Kidney (tissue), 14 donors: ENCODE measurements around the gene AP4S1. TPM values are rescaled to one million over a fixed set of nuclear protein-coding genes. Genes with fewer than 3 reads are reported as not detected.

Experiments
- DNase-seq, 5 donors: peaks; one replicate each; pipeline ENCODE4 v3.0.0-alpha.2; 2013 to 2020
- FAIRE-seq: peaks from 2 replicates; lab custom pipeline; 2012; peaks lifted over from hg19 to GRCh38; lab: Jason Lieb, UNC
- H3K27ac ChIP-seq, 2 donors: one replicate each; pipeline ENCODE4 v1.7.0; 2013; ENCODE audit warnings: low read depth in 2 of 2, low read length in 2 of 2, inconsistent platforms in 1 of 2
- H3K27me3 ChIP-seq: one replicate; pipeline ENCODE4 v1.7.1; 2013; ENCODE audit warnings: low read length, inconsistent platforms; ENCODE audit not compliant: control insufficient read depth, insufficient read depth
- H3K36me3 ChIP-seq, 3 donors: one replicate each; pipeline versions ENCODE4 v1.7.0 to v1.7.1; 2013; ENCODE audit warnings: low read length in 3 of 3, control low read depth in 1 of 3, inconsistent platforms in 1 of 3; ENCODE audit not compliant: insufficient read depth in 3 of 3, control insufficient read depth in 2 of 3
- H3K4me1 ChIP-seq, 3 donors: one replicate each; pipeline versions ENCODE4 v1.7.0 to v1.7.1; 2013; ENCODE audit warnings: low read length in 3 of 3, inconsistent platforms in 1 of 3, low read depth in 1 of 3; ENCODE audit not compliant: control insufficient read depth in 2 of 3, insufficient read depth in 2 of 3
- H3K4me3 ChIP-seq, 3 donors: one replicate each; pipeline versions ENCODE4 v1.7.0 to v1.8.1; 2013; ENCODE audit warnings: low read length in 3 of 3, control low read depth in 1 of 3, inconsistent platforms in 1 of 3
- H3K9ac ChIP-seq, 3 donors: one replicate each; pipeline versions ENCODE4 v1.7.0 to v1.7.1; 2013; ENCODE audit warnings: low read length in 3 of 3, control low read depth in 1 of 3, inconsistent platforms in 1 of 3
- H3K9me3 ChIP-seq, 3 donors: one replicate each; pipeline versions ENCODE4 v1.7.0 to v1.7.1; 2013; ENCODE audit warnings: low read length in 3 of 3, control low read depth in 1 of 3, inconsistent platforms in 1 of 3; ENCODE audit not compliant: control insufficient read depth in 2 of 3, insufficient read depth in 1 of 3
- CTCF ChIP-seq: IDR thresholded peaks from 3 replicates; pipeline ENCODE4 v1.5.1; 2012; ENCODE audit warnings: mild to moderate bottlenecking, moderate library complexity, borderline replicate concordance; ENCODE audit not compliant: insufficient read depth; ENCODE audit errors: extremely low read depth
- intact Hi-C: fragments of 100-400 bp; cut with DNase I; formaldehyde crosslinking; loops from one replicate; pipeline ENCODE4 v1.11.1; 2022
- polyA plus RNA-seq: library from polyadenylated mRNA; stranded (reverse); fragments of 350-450 nt; fragmentation: Illumina TruSeq; extraction: RNeasy Lipid Tissue Mini Kit (QIAGEN cat#74804); gene quantifications from one replicate; pipeline ENCODE4 v1.2.3, GENCODE V29; 2014; ENCODE audit warnings: low read depth, low replicate concordance; ENCODE audit not compliant: insufficient read depth
- total RNA-seq: library from RNA; stranded (reverse); fragmentation: NEBNext Ultra II Directional; extraction: Animal tissue kit (Norgen Biotek cat#: 25700); gene quantifications from one replicate; pipeline ENCODE4 v1.2.1, GENCODE V29; 2021
- donor health status: control.
- donor health status: control.
- donor health status: control.
- donor health status: control.
- donor health status: control.
- donor health status: DM: yes; HTN: yes; CAD: no.
- donor health status: Normal renal cell carcinoma (clear cell type).

AP4S1 gene
- total and polyA plus RNA-seq, 2 donors from 2014 or later, result 9.0 to 12.0 TPM

GRCh38 chr14:31097081-31097480 is 71.6 kb downstream of the AP4S1 start:
- H3K9me3 ChIP-seq, result no peaks in the 10 kb centered on the region
- no peak overlapping the region for H3K9ac ChIP-seq
- no peak overlapping the region for H3K4me3 ChIP-seq
- H3K27ac ChIP-seq, result no peak overlapping the region
- peaks cover 9 to 36% (median 12%) of the 10 kb centered on the region in 3 donors for H3K36me3 ChIP-seq
- no peaks in the 10 kb centered on the region for H3K27me3 ChIP-seq
- FAIRE-seq, result no peak
- intact Hi-C loops, result no loop called here
- TF ChIP-seq CTCF, result no peak
- no peaks in the 10 kb centered on the region for H3K4me1 ChIP-seq
- DNase-seq, result no peak

GRCh38 chr14:31106768-31107167 is 81.3 kb downstream of the AP4S1 start:
- H3K27ac ChIP-seq, result no peak overlapping the region
- H3K9me3 ChIP-seq, result no peaks in the 10 kb centered on the region
- H3K9ac ChIP-seq, result no peak overlapping the region
- H3K4me3 ChIP-seq, result no peak overlapping the region
- no peak for FAIRE-seq
- H3K36me3 ChIP-seq, result peaks cover 14 to 65% (median 25%) of the 10 kb centered on the region in 3 donors
- no peak for DNase-seq
- H3K4me1 ChIP-seq, result no peaks in the 10 kb centered on the region
- intact Hi-C loops, result no loop called here
- no peaks in the 10 kb centered on the region for H3K27me3 ChIP-seq
- TF ChIP-seq CTCF, result no peak

DNA sequence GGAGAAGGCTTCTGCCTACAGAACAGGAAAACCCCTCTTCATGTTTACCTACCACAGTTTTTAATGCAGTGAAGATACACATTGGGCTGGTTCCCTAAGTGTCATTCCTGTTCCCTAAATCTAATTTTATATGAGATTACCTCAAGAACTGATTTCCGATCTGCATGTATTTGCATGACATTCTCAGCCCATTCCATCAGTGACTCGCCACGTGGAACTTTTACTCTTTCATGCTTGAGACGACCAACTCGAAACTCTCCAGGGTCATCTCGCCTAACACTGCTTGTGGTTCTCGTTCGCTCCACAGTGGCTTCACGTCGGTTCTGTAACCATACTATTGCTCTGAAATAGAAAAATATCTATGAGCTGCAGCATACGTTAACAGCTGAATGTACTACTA is 83.8 kb downstream of the AP4S1 start:
- FAIRE-seq (no peak), DNase-seq (no peak)
- Histone ChIP-seq H3K9ac (no peak overlapping the region), H3K36me3 (peaks cover 16 to 63% (median 30%) of the 10 kb centered on the region in 3 donors), H3K4me3 (no peak overlapping the region), H3K9me3 (no peaks in the 10 kb centered on the region), H3K4me1 (no peaks in the 10 kb centered on the region), H3K27ac (no peak overlapping the region), H3K27me3 (no peaks in the 10 kb centered on the region)
- intact Hi-C loops, result no loop called here
- TF ChIP-seq CTCF, result no peak

DNA sequence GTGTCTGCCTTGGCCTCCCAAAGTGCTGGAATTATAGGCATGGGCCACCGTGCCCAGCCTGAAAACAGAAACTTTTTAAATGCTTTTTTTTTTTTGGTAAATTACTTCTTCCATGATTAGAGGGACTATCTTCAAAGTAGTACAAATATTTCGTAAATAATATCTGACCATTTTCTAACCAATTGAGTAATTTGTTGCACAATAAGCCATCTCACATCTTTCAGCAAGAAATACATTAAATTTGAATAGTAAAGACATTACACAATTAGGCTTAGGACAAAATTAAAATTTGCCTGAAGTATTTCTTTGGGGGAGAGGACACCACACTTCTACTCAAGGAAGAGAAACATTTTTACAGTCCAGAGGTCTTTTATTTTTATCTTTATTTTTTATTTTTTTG is 85.4 kb downstream of the AP4S1 start:
- TF ChIP-seq CTCF, result no peak
- FAIRE-seq (no peak), DNase-seq (no peak)
- intact Hi-C loops, result no loop called here
- no peaks in the 10 kb centered on the region for H3K4me1 ChIP-seq
- no peaks in the 10 kb centered on the region for H3K27me3 ChIP-seq
- H3K9ac ChIP-seq, result no peak overlapping the region
- peaks cover 17 to 59% (median 37%) of the 10 kb centered on the region in 3 donors for H3K36me3 ChIP-seq
- no peak overlapping the region for H3K4me3 ChIP-seq
- H3K27ac ChIP-seq, result no peak overlapping the region
- H3K9me3 ChIP-seq, result no peaks in the 10 kb centered on the region
